Thyroid gland (tissue), 4 donors: ENCODE results near the gene RP2.

Source experiments
- POLR2A ChIP-seq, 2 donors: fragments of 450-650 bp; IDR thresholded peaks; one replicate each; pipeline ENCODE4 v1.6.1; 2017; ENCODE audit warnings: antibody characterized with exemption in 2 of 2, mild to moderate bottlenecking in 2 of 2, moderate library complexity in 1 of 2
- TF ChIP-seq, protein P1 (sequence below), 6 experiments: fragments of 200-600 bp in 3 of 6; fragments of 450-650 bp in 3 of 6; sonication (generic) in 3 of 6; IDR thresholded peaks; one replicate each; pipeline ENCODE4 v1.5.1; 2016 to 2019; ENCODE audit warnings: antibody characterized with exemption in 6 of 6, mild to moderate bottlenecking in 2 of 6, inconsistent platforms in 1 of 6, moderate library complexity in 1 of 6

DNA sequence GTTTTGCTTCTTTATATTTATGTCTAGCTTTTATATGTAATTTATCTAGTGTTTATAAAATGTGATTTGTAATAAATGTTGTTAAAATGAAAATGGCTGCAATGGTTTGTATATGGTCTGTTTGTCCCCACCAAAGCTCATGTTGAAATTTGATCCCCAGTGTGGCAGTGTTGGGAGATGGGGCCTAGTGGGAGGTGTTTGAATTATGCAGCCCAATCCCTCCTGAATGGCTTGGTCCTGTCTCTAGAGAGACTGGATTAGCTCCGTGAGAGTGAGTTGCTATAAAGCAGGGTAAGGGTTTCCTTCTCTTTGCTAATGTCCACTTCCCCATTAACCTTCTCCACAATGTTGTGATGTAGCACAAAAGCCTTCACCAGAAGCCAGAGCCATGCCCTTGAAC lies 45.4 kb downstream of the RP2 start:
- TF ChIP-seq POLR2A (IDR thresholded peaks at IDR 0.05): no peak
- TF ChIP-seq, protein P1, sequence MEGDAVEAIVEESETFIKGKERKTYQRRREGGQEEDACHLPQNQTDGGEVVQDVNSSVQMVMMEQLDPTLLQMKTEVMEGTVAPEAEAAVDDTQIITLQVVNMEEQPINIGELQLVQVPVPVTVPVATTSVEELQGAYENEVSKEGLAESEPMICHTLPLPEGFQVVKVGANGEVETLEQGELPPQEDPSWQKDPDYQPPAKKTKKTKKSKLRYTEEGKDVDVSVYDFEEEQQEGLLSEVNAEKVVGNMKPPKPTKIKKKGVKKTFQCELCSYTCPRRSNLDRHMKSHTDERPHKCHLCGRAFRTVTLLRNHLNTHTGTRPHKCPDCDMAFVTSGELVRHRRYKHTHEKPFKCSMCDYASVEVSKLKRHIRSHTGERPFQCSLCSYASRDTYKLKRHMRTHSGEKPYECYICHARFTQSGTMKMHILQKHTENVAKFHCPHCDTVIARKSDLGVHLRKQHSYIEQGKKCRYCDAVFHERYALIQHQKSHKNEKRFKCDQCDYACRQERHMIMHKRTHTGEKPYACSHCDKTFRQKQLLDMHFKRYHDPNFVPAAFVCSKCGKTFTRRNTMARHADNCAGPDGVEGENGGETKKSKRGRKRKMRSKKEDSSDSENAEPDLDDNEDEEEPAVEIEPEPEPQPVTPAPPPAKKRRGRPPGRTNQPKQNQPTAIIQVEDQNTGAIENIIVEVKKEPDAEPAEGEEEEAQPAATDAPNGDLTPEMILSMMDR (IDR thresholded peaks at IDR 0.05): no peak
